Osteocyte (in vitro differentiated cells): ENCODE measurements around the gene ADAMTS12. TPM values are rescaled to one million over a fixed set of nuclear protein-coding genes. Genes with fewer than 3 reads are reported as not detected.

Experiments
- DNase-seq: peaks from one replicate; pipeline ENCODE4 v3.0.0; 2021; ENCODE audit warnings: mixed read lengths; ENCODE audit not compliant: unreplicated experiment; ENCODE audit errors: extremely low spot score
- H3K27ac Mint-ChIP-seq: one replicate; pipeline ENCODE4 v1.8.0; 2021; ENCODE audit warnings: mild to moderate bottlenecking, mixed read lengths; ENCODE audit not compliant: unreplicated experiment
- H3K27me3 Mint-ChIP-seq: one replicate; pipeline ENCODE4 v1.8.0; 2021; ENCODE audit warnings: mixed read lengths; ENCODE audit not compliant: unreplicated experiment
- H3K36me3 Mint-ChIP-seq: one replicate; pipeline ENCODE4 v1.8.0; 2021; ENCODE audit warnings: mixed read lengths; ENCODE audit not compliant: unreplicated experiment
- H3K4me1 Mint-ChIP-seq: one replicate; pipeline ENCODE4 v1.8.0; 2021; ENCODE audit warnings: mixed read lengths; ENCODE audit not compliant: unreplicated experiment
- H3K4me3 Mint-ChIP-seq: one replicate; pipeline ENCODE4 v1.8.0; 2021; ENCODE audit warnings: mild to moderate bottlenecking, moderate library complexity, mixed read lengths; ENCODE audit not compliant: unreplicated experiment
- H3K9me3 Mint-ChIP-seq: one replicate; pipeline ENCODE4 v1.8.0; 2021; ENCODE audit warnings: mixed read lengths; ENCODE audit not compliant: unreplicated experiment
- total RNA-seq: library from RNA; stranded (reverse); gene quantifications from 2 replicates; pipeline ENCODE4 v1.2.1, GENCODE V29; 2021
- TF ChIP-seq, protein P1 (sequence below): fragments of 200-600 bp; sonication (generic); IDR thresholded peaks from 2 replicates; pipeline ENCODE4 v1.5.0; 2021; ENCODE audit warnings: antibody characterized with exemption, mild to moderate bottlenecking, moderate library complexity

ADAMTS12 gene
- total RNA-seq, 1 donor from 2014 or later: 13.9 TPM

- Mint-ChIP-seq H3K27me3 (no peaks in the 10 kb centered on the region), H3K9me3 (peaks cover 23% of the 10 kb centered on the region), H3K4me1 (peaks cover 10% of the 10 kb centered on the region), H3K36me3 (no peaks in the 10 kb centered on the region), H3K4me3 (no peak overlapping the region), H3K27ac (no peak overlapping the region)
- TF ChIP-seq, protein P1, sequence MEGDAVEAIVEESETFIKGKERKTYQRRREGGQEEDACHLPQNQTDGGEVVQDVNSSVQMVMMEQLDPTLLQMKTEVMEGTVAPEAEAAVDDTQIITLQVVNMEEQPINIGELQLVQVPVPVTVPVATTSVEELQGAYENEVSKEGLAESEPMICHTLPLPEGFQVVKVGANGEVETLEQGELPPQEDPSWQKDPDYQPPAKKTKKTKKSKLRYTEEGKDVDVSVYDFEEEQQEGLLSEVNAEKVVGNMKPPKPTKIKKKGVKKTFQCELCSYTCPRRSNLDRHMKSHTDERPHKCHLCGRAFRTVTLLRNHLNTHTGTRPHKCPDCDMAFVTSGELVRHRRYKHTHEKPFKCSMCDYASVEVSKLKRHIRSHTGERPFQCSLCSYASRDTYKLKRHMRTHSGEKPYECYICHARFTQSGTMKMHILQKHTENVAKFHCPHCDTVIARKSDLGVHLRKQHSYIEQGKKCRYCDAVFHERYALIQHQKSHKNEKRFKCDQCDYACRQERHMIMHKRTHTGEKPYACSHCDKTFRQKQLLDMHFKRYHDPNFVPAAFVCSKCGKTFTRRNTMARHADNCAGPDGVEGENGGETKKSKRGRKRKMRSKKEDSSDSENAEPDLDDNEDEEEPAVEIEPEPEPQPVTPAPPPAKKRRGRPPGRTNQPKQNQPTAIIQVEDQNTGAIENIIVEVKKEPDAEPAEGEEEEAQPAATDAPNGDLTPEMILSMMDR: no peak
- no peak for DNase-seq
Observed at GRCh38 chr5:33712664-33713063, 179.1 kb downstream of the ADAMTS12 start.

DNA sequence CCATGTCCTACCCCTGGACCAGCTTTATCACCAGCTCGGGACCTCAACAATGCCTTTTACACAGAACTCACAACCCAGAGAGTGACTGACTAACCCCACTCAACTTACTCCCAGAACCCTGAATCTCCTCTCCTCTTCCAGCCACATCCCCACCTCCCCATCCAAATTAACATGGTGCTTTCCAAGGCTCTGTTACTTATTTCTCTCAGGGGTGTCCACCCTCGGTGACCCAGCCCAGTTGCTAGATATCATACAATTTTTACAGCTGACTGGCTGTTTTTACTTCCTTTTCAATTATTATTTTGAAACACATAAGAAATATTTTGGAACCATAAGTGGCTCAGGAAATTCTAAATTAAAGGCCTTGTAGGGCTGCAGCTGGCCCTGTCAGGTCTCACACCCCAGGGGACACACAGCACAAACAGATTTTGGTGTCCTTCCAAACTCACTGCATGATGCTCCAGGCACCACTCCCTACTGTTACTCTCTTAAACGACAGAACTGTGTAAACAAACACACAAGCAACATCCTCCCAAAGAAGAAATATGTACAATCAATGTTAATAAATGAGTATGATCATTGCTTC, 180.6 kb downstream of the ADAMTS12 start:
- H3K9me3 Mint-ChIP-seq: peaks cover 29% of the 10 kb centered on the region
- peaks cover 10% of the 10 kb centered on the region for H3K4me1 Mint-ChIP-seq
- no peaks in the 10 kb centered on the region for H3K27me3 Mint-ChIP-seq
- no peak for DNase-seq
- TF ChIP-seq, protein P1: no peak
- no peaks in the 10 kb centered on the region for H3K36me3 Mint-ChIP-seq
- no peak overlapping the region for H3K4me3 Mint-ChIP-seq
- peak overlapping the region; percentile 46 for H3K27ac Mint-ChIP-seq

DNA sequence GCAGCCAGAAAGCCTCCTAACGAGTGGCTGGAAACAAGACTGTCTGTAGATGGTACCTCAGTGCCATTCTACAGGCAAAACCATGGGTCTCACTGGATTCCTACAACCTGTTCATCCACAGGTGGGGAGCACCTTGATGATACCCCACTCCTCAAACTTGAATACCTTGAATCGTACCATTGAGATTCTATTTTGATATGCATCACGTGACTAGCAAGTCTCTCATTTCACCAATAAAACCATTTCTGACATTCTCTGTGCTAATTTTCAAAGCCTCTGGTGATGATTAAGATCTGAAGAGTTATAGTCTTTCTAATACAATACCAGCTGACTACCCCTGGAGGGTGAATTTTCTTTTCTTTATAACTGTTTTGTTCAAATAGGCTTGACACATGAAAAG, 188.9 kb downstream of the ADAMTS12 start:
- DNase-seq: no peak
- H3K9me3 Mint-ChIP-seq: peaks cover 12% of the 10 kb centered on the region
- H3K27me3 Mint-ChIP-seq: no peaks in the 10 kb centered on the region
- no peaks in the 10 kb centered on the region for H3K4me1 Mint-ChIP-seq
- no peaks in the 10 kb centered on the region for H3K36me3 Mint-ChIP-seq
- H3K4me3 Mint-ChIP-seq: no peak overlapping the region
- TF ChIP-seq, protein P1: no peak
- no peak overlapping the region for H3K27ac Mint-ChIP-seq

GRCh38 chr5:33701951-33702350, 189.8 kb downstream of the ADAMTS12 start:
- Mint-ChIP-seq H3K27me3 (no peaks in the 10 kb centered on the region), H3K36me3 (no peaks in the 10 kb centered on the region), H3K27ac (no peak overlapping the region), H3K4me3 (no peak overlapping the region), H3K9me3 (peaks cover 5% of the 10 kb centered on the region), H3K4me1 (no peaks in the 10 kb centered on the region)
- TF ChIP-seq, protein P1: no peak
- no peak for DNase-seq

GRCh38 chr5:33701251-33701650, 190.5 kb downstream of the ADAMTS12 start:
- H3K27me3 Mint-ChIP-seq: no peaks in the 10 kb centered on the region
- no peak for DNase-seq
- H3K9me3 Mint-ChIP-seq: peaks cover 4% of the 10 kb centered on the region
- no peak overlapping the region for H3K4me3 Mint-ChIP-seq
- TF ChIP-seq, protein P1: no peak
- no peaks in the 10 kb centered on the region for H3K4me1 Mint-ChIP-seq
- no peaks in the 10 kb centered on the region for H3K36me3 Mint-ChIP-seq
- no peak overlapping the region for H3K27ac Mint-ChIP-seq
